Caco-2 (cell line): ENCODE data around the gene FUT6. TPM values are rescaled to one million over a fixed set of nuclear protein-coding genes. Genes with fewer than 3 reads are reported as not detected.

Source experiments
- BruUV-seq: library from RNA; stranded (reverse); fragments of 400-500 nt; replicated peaks from 2 replicates; lab custom pipeline; 2021; lab: Mats Ljungman, UMichigan
- CTCF ChIA-PET: fragments of 300-600 bp; sonication (Branson Sonifier 250); formaldehyde crosslinking; loops from one replicate; lab custom pipeline; 2022; ENCODE audit warnings: antibody characterized with exemption; lab: Charles Lee
- POLR2A ChIA-PET: fragments of 300-600 bp; sonication (Branson Sonifier 250); formaldehyde crosslinking; loops from one replicate; lab custom pipeline; 2022; ENCODE audit warnings: antibody characterized with exemption; lab: Charles Lee
- DNase-seq, 2 experiments: peaks; one replicate each; pipeline versions ENCODE4 v3.0.0 to v3.0.0-alpha.2; 2020 to 2022
- H3K27me3 ChIP-seq: replicated peaks from 2 replicates; pipeline ENCODE4 v1.6.0; 2011; ENCODE audit warnings: low read length; ENCODE audit not compliant: control insufficient read depth, insufficient read depth
- H3K36me3 ChIP-seq: 2 replicates; pipeline ENCODE4 v1.5.1; 2011; ENCODE audit warnings: low read length; ENCODE audit not compliant: control insufficient read depth, insufficient read depth
- H3K4me1 ChIP-seq: fragments of 250-450 bp; sonication (Bioruptor Pico); 2 replicates; pipeline ENCODE4 v1.5.1; 2020; ENCODE audit warnings: mild to moderate bottlenecking
- H3K4me3 ChIP-seq: 2 replicates; pipeline ENCODE4 v1.5.1; 2011; ENCODE audit warnings: low read depth, mild to moderate bottlenecking, control low read depth, low read length
- H3K9me3 ChIP-seq: fragments of 250-450 bp; sonication (Bioruptor Pico); 2 replicates; pipeline ENCODE4 v1.5.1; 2020; ENCODE audit warnings: mild to moderate bottlenecking, moderate library complexity
- H3K27ac Mint-ChIP-seq: one replicate; pipeline ENCODE4 v1.8.0; 2022; ENCODE audit warnings: mixed read lengths; ENCODE audit not compliant: unreplicated experiment
- H3K27me3 Mint-ChIP-seq: one replicate; pipeline ENCODE4 v1.8.0; 2022; ENCODE audit warnings: mixed read lengths; ENCODE audit not compliant: insufficient read depth, unreplicated experiment
- H3K36me3 Mint-ChIP-seq: one replicate; pipeline ENCODE4 v1.8.0; 2022; ENCODE audit warnings: mild to moderate bottlenecking, mixed read lengths; ENCODE audit not compliant: insufficient read depth, unreplicated experiment
- H3K4me1 Mint-ChIP-seq: one replicate; pipeline ENCODE4 v1.8.0; 2022; ENCODE audit warnings: low read depth, mixed read lengths; ENCODE audit not compliant: unreplicated experiment
- H3K4me3 Mint-ChIP-seq: one replicate; pipeline ENCODE4 v1.8.0; 2022; ENCODE audit warnings: mild to moderate bottlenecking, moderate library complexity, mixed read lengths; ENCODE audit not compliant: unreplicated experiment
- H3K9me3 Mint-ChIP-seq: one replicate; pipeline ENCODE4 v1.8.0; 2022; ENCODE audit warnings: mixed read lengths; ENCODE audit not compliant: unreplicated experiment
- intact Hi-C: fragments of 100-400 bp; cut with micrococcal nuclease; formaldehyde crosslinking; loops from one replicate; pipeline ENCODE4 v1.10.0; 2022; ENCODE audit not compliant: unreplicated experiment
- total RNA-seq: library from RNA; stranded (reverse); gene quantifications from 2 replicates; pipeline ENCODE4 v1.2.3, GENCODE V29; 2022
- TF ChIP-seq, protein P1 (sequence below), 2 experiments: fragments of 200-600 bp in 1 of 2; IDR thresholded peaks; 1 replicate in 1 of 2; 2 replicates in 1 of 2; pipeline versions ENCODE4 v1.5.1 to v1.8.0; 2011 to 2022; ENCODE audit warnings: antibody characterized with exemption in 1 of 2, control low read depth in 1 of 2, inconsistent platforms in 1 of 2, low read depth in 1 of 2, low read length in 1 of 2, mild to moderate bottlenecking in 1 of 2, moderate library complexity in 1 of 2; ENCODE audit not compliant: insufficient read depth in 1 of 2, severe bottlenecking in 1 of 2, unreplicated experiment in 1 of 2

Gene FUT6
- total RNA-seq, 1 experiment from 2014 or later: not detected

DNA sequence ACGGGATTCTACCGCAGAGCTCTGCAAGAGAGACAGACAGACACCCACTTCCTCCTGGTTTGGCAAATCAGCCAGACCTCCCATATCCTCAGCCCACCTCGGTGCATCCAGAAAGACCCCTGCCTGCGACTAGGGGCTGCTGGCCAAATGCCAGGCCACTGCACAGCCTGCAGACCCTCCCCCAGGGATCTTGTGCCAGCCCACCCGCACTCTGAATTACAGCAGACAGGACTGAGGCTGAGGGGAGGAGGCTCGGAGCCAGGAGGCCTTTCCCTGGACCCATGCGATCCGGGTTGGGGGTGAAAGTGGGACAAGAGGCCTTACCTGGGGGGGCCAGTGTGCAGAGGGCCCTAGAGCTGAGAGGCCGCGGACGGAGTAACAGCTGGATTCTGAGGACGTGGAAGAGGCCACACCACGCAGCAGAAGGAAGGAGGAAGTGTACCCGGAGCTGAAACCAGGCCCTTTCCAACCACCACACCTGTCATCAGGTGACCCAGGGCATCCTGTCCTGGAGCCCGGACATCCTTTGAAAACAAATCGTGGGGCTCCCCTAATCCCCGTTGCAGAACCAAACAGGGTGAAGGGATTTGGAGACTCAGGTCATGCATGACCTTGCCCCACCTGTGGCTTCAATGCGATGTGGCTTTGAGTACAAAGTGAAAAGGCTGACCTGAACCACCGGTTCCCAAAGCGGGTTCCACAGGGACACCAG, 993 bp downstream of the FUT6 start:
- ChIA-PET POLR2A (no interaction called here), CTCF (no interaction called here)
- TF ChIP-seq, protein P1, sequence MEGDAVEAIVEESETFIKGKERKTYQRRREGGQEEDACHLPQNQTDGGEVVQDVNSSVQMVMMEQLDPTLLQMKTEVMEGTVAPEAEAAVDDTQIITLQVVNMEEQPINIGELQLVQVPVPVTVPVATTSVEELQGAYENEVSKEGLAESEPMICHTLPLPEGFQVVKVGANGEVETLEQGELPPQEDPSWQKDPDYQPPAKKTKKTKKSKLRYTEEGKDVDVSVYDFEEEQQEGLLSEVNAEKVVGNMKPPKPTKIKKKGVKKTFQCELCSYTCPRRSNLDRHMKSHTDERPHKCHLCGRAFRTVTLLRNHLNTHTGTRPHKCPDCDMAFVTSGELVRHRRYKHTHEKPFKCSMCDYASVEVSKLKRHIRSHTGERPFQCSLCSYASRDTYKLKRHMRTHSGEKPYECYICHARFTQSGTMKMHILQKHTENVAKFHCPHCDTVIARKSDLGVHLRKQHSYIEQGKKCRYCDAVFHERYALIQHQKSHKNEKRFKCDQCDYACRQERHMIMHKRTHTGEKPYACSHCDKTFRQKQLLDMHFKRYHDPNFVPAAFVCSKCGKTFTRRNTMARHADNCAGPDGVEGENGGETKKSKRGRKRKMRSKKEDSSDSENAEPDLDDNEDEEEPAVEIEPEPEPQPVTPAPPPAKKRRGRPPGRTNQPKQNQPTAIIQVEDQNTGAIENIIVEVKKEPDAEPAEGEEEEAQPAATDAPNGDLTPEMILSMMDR (IDR thresholded peaks at IDR 0.05; ENCODE audit: insufficient read depth in 1 of 2, low read depth in 1 of 2, low read length in 1 of 2, severe bottlenecking in 1 of 2, unreplicated experiment in 1 of 2): no peak
- Mint-ChIP-seq H3K36me3 (no peaks in the 10 kb centered on the region), H3K27me3 (no peaks in the 10 kb centered on the region), H3K4me3 (no peak overlapping the region), H3K4me1 (no peaks in the 10 kb centered on the region), H3K27ac (no peak overlapping the region), H3K9me3 (no peaks in the 10 kb centered on the region)
- no peaks in the 10 kb centered on the region for H3K9me3 ChIP-seq
- no peaks in the 10 kb centered on the region for H3K36me3 ChIP-seq
- BruUV-seq: no TSS peak
- no peak for DNase-seq
- no peaks in the 10 kb centered on the region for H3K27me3 ChIP-seq
- intact Hi-C loops: no loop called here
- no peaks in the 10 kb centered on the region for H3K4me1 ChIP-seq
- no peak overlapping the region for H3K4me3 ChIP-seq

DNA sequence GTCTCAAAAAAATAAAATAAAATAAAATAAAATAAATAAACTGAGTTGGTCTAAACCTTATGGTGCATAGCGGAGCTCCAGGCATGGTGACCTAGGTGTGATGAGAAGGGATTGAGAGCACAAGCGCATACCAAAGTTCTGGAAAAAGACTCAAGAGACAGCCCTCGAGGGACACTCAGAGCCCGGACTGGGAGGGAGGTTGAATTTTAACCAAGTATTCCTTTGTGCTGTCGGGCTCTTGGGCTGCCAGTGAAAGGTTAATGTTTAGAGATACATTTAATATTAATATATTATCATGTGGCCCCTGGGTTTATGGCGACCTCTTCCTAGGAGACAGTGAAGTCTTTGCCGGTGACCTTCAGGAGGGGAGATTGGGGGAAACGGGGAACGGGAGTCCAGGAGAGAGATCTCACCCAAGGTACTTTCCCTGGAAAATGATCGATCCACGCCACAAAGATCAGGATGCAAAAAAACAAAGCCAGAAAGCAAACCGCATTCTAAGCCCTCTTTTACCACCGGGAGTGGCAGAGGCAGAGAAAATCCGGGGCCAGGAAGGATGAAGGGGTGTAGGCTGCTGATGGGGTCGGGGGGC, 1.6 kb downstream of the FUT6 start:
- no peaks in the 10 kb centered on the region for H3K4me1 ChIP-seq
- no peaks in the 10 kb centered on the region for H3K4me1 Mint-ChIP-seq
- intact Hi-C loops: no loop called here
- BruUV-seq: no TSS peak
- H3K4me3 Mint-ChIP-seq: no peak overlapping the region
- TF ChIP-seq, protein P1 (IDR thresholded peaks at IDR 0.05; ENCODE audit: insufficient read depth in 1 of 2, low read depth in 1 of 2, low read length in 1 of 2, severe bottlenecking in 1 of 2, unreplicated experiment in 1 of 2): no peak
- H3K27me3 Mint-ChIP-seq: no peaks in the 10 kb centered on the region
- H3K27ac Mint-ChIP-seq: no peak overlapping the region
- no peak overlapping the region for H3K4me3 ChIP-seq
- H3K36me3 Mint-ChIP-seq: no peaks in the 10 kb centered on the region
- H3K36me3 ChIP-seq: no peaks in the 10 kb centered on the region
- CTCF ChIA-PET: no interaction called here
- POLR2A ChIA-PET: no interaction called here
- H3K9me3 ChIP-seq: no peaks in the 10 kb centered on the region
- no peaks in the 10 kb centered on the region for H3K27me3 ChIP-seq
- no peaks in the 10 kb centered on the region for H3K9me3 Mint-ChIP-seq
- no peak for DNase-seq

DNA sequence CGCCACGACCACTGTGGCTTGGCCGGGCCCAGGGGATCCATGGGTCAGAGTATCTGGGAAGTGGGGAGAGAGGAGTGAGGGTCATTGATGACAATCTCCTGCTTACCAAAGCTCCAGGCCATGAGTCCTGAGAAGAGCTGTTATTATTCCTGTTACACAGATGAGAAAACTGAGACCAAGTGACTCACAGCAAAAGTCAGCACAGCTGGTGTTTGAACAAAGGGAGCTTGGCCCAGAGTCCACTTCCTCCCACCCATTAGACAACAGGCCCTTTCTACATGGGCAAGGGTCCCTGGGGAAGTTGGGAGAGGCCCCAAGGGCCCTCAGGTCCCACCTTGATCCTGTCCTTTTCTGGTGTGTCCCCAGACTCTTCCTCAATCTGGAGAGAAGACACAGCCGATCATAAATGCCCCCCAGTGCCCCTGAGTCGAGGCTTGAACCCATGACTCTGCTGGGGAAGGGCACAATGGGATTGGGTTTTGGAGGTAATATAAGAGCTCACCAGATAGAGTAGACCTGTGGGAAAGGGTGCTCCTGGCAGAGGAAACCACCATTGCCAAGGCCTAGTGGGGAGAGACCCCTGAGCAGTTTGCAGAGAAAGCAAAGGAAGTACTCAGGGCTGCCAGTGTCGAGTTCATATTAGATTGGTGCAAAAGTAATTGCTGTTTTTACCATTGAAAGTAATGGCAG, 6.8 kb downstream of the FUT6 start:
- Mint-ChIP-seq H3K36me3 (peaks cover 12% of the 10 kb centered on the region), H3K4me1 (no peaks in the 10 kb centered on the region), H3K27ac (no peak overlapping the region), H3K4me3 (no peak overlapping the region), H3K27me3 (no peaks in the 10 kb centered on the region), H3K9me3 (no peaks in the 10 kb centered on the region)
- H3K9me3 ChIP-seq: no peaks in the 10 kb centered on the region
- H3K36me3 ChIP-seq: no peaks in the 10 kb centered on the region
- CTCF ChIA-PET: no interaction called here
- intact Hi-C loops: no loop called here
- no TSS peak for BruUV-seq
- H3K4me3 ChIP-seq: no peak overlapping the region
- H3K27me3 ChIP-seq: no peaks in the 10 kb centered on the region
- no peak for DNase-seq
- H3K4me1 ChIP-seq: no peaks in the 10 kb centered on the region
- POLR2A ChIA-PET: no interaction called here
- TF ChIP-seq, protein P1 (IDR thresholded peaks at IDR 0.05; ENCODE audit: insufficient read depth in 1 of 2, low read depth in 1 of 2, low read length in 1 of 2, severe bottlenecking in 1 of 2, unreplicated experiment in 1 of 2): no peak
